SJSA1 (cell line): Measurements from ENCODE around the gene KCNJ11. TPM values are rescaled to one million over a fixed set of nuclear protein-coding genes. Genes with fewer than 3 reads are reported as not detected.

ENCODE experiments used
- DNase-seq, 2 experiments: peaks; one replicate each; pipeline ENCODE4 v3.0.0-alpha.2; 2015 to 2020; ENCODE audit warnings: low spot score in 2 of 2, low read depth in 1 of 2
- H3K27ac ChIP-seq: fragments of 250-450 bp; sonication (Bioruptor Pico); 2 replicates; pipeline ENCODE4 v1.5.1; 2020; ENCODE audit warnings: mild to moderate bottlenecking, moderate library complexity
- H3K27me3 ChIP-seq: fragments of 250-450 bp; sonication (Bioruptor Pico); replicated peaks from 2 replicates; pipeline ENCODE4 v1.5.1; 2020; ENCODE audit warnings: mild to moderate bottlenecking, moderate library complexity
- H3K36me3 ChIP-seq: fragments of 250-450 bp; sonication (Bioruptor Pico); 2 replicates; pipeline ENCODE4 v1.5.1; 2020; ENCODE audit warnings: mild to moderate bottlenecking
- H3K4me1 ChIP-seq: fragments of 250-450 bp; sonication (Bioruptor Pico); replicated peaks from 2 replicates; pipeline ENCODE4 v1.6.1; 2021; ENCODE audit warnings: mild to moderate bottlenecking
- H3K4me3 ChIP-seq: fragments of 250-450 bp; sonication (Bioruptor Pico); 2 replicates; pipeline ENCODE4 v1.5.1; 2020; ENCODE audit warnings: mild to moderate bottlenecking
- H3K9me3 ChIP-seq: fragments of 250-450 bp; sonication (Bioruptor Pico); replicated peaks from 2 replicates; pipeline ENCODE4 v1.5.1; 2020; ENCODE audit warnings: mild to moderate bottlenecking
- total RNA-seq: library from RNA; depleted of rRNA; stranded (reverse); fragments of >200 nt; shearing (Covaris generic); gene quantifications from 2 replicates; pipeline ENCODE4 v1.2.3, GENCODE V29; 2014

KCNJ11 gene
- total RNA-seq, 1 experiment from 2014 or later: not detected

DNA sequence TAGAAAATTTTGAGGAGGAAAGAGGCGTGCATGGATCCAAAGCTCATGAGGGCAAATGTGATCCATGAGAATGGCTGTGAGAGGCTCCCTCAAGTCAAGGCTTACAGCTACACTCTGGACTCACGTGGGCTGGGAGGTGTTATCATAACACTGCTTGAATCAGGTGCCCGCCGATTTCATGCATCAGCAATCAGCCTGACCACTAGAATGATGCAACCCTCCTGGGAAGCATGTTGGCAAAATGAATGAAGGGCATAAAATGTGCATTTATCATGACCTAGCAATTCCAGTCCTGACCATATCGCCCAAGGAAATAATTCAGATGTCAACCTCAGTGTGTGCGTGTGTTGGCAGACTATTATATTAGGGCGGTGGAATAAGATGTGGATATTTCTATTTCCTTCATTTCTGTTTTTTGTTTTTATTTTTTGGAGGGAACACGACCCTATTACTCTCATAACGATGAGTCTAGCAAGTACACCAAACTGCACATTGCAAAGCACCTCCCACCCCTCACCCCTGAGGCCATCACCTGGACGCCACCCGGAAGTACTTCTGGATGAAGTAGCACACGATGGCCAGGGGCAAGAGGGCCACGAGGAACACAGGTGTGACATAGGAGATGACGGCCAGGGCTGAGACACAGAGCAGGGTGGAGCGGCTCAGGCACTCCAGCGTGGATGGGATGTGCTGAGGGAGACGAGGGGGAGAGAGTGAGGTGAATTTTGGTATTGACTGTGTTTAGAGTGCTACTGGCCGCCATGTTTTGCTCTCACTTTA lies 15.7 kb upstream of the KCNJ11 start:
- no peak overlapping the region for H3K4me3 ChIP-seq
- H3K4me1 ChIP-seq: no peaks in the 10 kb centered on the region
- H3K27me3 ChIP-seq: peaks cover 11% of the 10 kb centered on the region; the same call in 1 of the 2 replicates
- no peaks in the 10 kb centered on the region for H3K9me3 ChIP-seq
- no peaks in the 10 kb centered on the region for H3K36me3 ChIP-seq
- DNase-seq: no peak
- H3K27ac ChIP-seq: no peak overlapping the region

GRCh38 chr11:17402486-17402885 lies 14.0 kb upstream of the KCNJ11 start:
- DNase-seq: no peak
- Histone ChIP-seq H3K27ac (no peak overlapping the region), H3K9me3 (no peaks in the 10 kb centered on the region), H3K27me3 (peaks cover 11% of the 10 kb centered on the region; the same call in 1 of the 2 replicates), H3K4me1 (no peaks in the 10 kb centered on the region), H3K36me3 (no peaks in the 10 kb centered on the region), H3K4me3 (no peak overlapping the region)

DNA sequence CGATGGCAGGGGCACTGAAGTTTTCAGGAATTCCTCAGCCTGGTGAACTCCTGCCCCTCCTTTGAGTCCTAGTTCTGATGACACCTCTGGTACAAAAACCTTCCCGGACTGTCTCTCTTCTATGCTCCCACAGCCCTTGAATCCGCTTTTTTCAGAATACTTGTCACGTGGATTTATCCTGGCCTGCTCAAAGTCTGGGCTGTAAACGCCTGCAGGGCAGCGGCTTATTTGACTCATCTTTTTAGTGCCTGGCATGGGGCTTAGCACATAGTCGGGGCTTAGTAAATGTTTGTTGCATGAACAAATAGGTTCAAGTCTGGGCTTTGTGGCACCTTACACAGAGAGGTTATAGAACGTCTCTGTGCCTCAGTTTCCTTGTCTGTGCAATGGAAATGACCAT lies 13.4 kb upstream of the KCNJ11 start:
- Histone ChIP-seq H3K36me3 (no peaks in the 10 kb centered on the region), H3K9me3 (no peaks in the 10 kb centered on the region), H3K4me1 (no peaks in the 10 kb centered on the region), H3K27ac (no peak overlapping the region), H3K27me3 (peaks cover 11% of the 10 kb centered on the region; the same call in 1 of the 2 replicates), H3K4me3 (no peak overlapping the region)
- no peak for DNase-seq

DNA sequence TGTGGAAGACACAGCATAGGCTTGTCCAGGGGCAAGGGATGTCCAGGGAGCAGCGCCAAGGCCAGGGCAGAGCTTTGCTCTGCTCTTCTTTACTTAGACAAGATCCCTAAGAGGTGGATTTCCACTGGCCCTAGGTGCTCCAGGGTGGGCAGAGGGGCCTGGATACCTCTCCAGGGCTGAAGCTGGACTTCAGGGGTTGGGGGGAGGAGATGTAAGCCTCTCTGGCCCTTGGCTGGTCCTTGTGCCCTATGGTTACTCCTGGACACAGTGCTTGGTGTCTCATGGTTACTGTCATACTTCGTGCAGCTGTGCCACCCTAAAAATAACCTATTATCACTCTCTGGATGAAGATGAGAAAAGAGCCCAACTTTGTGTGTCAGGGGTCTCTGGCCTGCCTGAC lies 12.9 kb upstream of the KCNJ11 start:
- DNase-seq: no peak
- Histone ChIP-seq H3K4me3 (no peak overlapping the region), H3K4me1 (no peaks in the 10 kb centered on the region), H3K27me3 (peaks cover 15% of the 10 kb centered on the region; the same call in 1 of the 2 replicates), H3K9me3 (no peaks in the 10 kb centered on the region), H3K36me3 (no peaks in the 10 kb centered on the region), H3K27ac (no peak overlapping the region)

DNA sequence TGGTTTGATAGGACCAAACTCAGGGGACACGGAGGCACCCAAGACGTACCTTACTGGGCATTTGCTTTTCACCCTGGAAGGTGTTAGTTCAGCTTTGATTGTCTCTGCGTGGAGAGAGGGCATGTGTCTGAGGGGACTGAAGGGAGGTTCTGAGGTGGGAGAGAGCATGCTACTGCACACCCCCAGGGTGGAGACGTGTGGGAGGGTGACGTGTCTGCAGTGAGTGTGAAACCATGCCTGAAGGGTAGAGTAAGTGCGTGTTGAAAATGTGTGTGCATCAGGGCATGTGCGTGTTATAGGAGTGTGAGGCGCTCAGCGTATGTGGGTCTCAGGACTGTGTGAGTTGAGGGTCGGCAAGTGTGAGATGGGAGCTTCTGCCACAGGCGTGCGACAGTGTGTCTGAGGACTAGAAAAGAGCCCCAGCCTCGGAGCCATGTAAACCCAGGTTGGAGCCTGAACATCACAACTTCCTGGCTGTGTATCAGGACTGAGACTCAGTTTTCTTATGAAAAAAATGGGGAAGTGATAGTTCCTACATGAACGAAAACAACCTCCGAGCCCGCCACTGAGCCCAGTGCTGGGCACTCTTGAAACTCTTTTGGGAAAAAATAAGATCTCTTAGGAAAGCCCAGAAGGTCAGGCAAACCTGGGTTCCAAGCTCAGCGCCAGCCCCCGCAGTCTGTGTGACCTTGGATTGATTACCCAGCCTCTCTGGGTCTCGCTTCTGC lies 11.8 kb upstream of the KCNJ11 start:
- DNase-seq: no peak
- Histone ChIP-seq H3K4me1 (no peaks in the 10 kb centered on the region), H3K4me3 (no peak overlapping the region), H3K27ac (no peak overlapping the region), H3K27me3 (peaks cover 16% of the 10 kb centered on the region; the same call in 1 of the 2 replicates), H3K36me3 (no peaks in the 10 kb centered on the region), H3K9me3 (no peaks in the 10 kb centered on the region)

DNA sequence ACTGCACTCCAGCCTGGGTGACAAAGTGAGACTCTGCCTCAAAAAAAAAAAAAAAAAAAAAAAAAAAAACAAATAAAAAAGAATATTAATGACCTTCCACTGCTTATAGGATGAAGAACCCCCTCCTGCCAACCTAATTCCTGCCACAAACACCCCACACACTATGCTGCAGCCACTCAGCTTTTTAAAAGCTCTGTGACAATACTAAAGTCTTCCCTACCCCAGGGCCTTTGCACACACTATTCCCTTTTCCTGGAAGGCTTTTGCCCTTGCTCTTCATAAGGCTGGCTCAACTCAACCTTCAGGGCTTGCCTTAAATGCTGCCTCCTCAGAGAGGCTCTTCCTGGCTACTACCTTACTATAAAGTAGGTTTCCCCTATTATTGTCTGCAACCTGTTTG lies 10.8 kb upstream of the KCNJ11 start:
- no peak overlapping the region for H3K27ac ChIP-seq

DNA sequence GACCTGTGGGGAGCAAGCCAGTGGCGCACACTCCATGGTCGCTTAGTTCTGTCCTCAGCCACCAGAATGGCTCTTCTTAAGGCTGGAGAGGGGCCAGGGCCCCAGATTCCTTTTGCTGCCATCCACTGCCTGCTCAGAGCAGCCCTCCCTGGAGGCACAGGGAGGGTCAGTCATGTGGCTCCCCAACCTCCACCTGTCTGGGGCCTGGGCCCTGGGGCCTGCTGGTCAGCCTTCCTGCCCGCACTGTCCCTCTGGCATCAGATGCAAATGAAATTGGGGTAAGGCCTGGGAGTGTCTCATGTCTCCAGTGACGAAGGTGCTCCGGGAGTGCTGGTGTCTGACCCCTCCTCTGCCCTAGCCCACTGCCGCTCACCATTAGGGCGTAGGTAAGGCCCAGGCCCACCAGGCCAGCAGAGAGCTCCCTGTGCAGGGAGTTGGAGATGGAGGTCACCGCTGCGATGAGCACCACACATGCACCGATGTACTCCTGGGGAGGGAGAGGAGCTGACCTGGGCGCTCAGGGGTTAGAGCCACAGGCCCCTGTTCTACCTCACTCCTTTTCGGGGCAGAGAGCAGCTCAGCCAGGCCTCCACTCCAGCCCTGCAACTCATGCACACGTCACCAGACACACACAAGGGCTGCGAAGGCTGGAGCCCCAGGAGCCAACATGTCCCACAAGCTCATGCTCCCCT lies 9.0 kb upstream of the KCNJ11 start:
- Histone ChIP-seq H3K4me1 (no peaks in the 10 kb centered on the region), H3K9me3 (no peaks in the 10 kb centered on the region), H3K36me3 (no peaks in the 10 kb centered on the region), H3K27me3 (peaks cover 20% of the 10 kb centered on the region; the same call in 1 of the 2 replicates), H3K4me3 (no peak overlapping the region), H3K27ac (no peak overlapping the region)
- DNase-seq: no peak

More for the DNA sequence above, 10.8 kb upstream of the KCNJ11 start:
- no peaks in the 10 kb centered on the region for H3K36me3 ChIP-seq
- H3K27me3 ChIP-seq: peaks cover 22% of the 10 kb centered on the region; the same call in 1 of the 2 replicates
- H3K4me1 ChIP-seq: no peaks in the 10 kb centered on the region
- H3K9me3 ChIP-seq: no peaks in the 10 kb centered on the region
- no peak for DNase-seq
- H3K4me3 ChIP-seq: no peak overlapping the region

DNA sequence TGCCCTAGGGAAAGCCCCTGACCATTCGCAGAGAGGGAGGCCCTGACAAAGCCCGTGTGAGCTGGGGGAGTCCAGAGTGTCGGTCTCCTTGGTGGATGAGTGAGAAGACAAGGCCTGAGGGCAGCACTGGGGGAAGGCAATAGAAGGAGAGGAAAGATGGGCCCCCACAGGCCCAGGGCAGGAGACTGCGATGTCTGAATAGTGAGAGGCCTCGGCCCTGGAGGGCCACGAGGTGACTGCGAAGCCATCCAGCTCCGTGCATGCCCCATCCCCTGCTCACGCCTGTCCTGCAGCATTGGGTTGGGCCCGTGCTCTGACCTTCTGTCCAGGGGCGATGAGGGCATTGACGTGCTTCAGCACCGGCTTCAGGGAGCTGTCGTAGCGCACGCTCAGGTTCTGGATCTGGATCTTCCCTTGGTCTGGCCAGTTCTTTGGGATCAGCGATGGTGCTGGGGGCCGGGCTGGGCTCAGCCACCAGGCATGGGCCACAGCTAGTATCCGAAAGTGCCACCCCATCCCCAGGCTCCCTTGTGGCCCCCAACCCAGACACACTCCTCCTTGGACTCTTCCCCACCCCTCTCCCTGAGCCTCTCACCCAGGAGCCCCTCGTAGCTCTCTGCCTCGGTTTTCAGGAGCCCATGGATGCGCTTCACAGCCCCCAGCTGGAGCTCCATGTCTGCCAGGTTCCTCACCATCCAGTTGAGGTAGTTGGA lies 8.3 kb upstream of the KCNJ11 start:
- DNase-seq: no peak
- Histone ChIP-seq H3K4me1 (no peaks in the 10 kb centered on the region), H3K27ac (no peak overlapping the region), H3K4me3 (no peak overlapping the region), H3K36me3 (no peaks in the 10 kb centered on the region), H3K9me3 (no peaks in the 10 kb centered on the region), H3K27me3 (peaks cover 24% of the 10 kb centered on the region; the same call in 1 of the 2 replicates)

- Histone ChIP-seq H3K27me3 (peaks cover 22% of the 10 kb centered on the region; the same call in 1 of the 2 replicates), H3K4me1 (no peaks in the 10 kb centered on the region), H3K36me3 (no peaks in the 10 kb centered on the region), H3K27ac (no peak overlapping the region), H3K9me3 (no peaks in the 10 kb centered on the region), H3K4me3 (no peak overlapping the region)
- DNase-seq: no peak
These were observed 7.5 kb upstream of the KCNJ11 start for GRCh38 chr11:17395978-17396377.

DNA sequence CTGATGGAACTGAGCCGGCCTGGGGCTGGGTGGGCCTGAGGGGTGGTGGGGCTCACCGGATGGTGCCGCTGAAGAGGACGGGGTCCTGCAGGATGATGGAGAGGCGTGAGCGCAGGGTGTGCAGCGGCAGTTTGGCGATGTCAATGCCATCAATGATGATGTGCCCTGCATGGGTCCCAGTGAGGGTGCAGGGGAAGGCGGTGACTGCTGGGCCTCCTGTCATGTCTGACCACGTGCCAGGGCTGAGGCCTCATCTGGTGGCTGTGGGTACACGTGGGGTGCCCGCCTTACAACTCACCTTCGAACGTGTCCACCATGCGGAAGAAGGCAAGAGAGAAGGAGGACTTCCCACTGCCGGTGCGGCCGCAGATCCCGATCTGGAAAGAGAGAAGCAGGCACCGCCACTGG lies 7.1 kb upstream of the KCNJ11 start:
- Histone ChIP-seq H3K36me3 (no peaks in the 10 kb centered on the region), H3K4me3 (no peak overlapping the region), H3K27ac (no peak overlapping the region), H3K9me3 (no peaks in the 10 kb centered on the region), H3K27me3 (peaks cover 24% of the 10 kb centered on the region), H3K4me1 (no peaks in the 10 kb centered on the region)
- DNase-seq: no peak

DNA sequence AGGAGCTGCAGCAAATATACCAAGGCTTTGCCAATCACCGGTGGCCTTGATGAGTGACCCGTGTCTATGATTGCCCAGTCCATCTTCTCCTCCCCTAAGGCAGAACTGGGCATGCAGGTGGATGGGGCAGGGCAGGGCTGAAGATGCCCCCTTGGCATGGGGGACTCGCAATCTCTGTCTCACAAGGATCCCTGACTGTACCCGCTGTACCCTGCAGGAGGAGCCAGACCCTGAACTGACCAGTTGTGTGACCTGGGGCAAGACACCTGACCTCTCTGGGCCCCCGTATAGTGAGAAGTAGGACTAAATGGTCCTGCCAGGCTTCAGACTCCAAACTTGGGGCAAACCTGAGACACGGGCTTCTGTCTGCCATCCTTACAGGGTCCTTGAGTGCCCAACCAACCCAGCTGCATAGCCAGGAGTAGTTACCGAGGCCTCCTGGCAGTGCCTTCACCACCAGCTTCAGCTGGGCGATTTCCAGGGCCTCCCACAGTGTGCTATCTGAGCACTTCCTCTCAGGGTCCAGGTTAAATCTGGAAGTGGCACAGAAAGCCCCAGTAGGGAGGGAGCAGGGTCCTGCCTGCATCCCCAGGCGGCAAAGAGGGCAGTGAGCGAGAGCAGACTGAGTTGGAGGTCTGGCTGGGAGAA lies 6.4 kb upstream of the KCNJ11 start:
- H3K9me3 ChIP-seq: no peaks in the 10 kb centered on the region
- H3K4me1 ChIP-seq: no peaks in the 10 kb centered on the region
- no peak overlapping the region for H3K4me3 ChIP-seq
- no peak for DNase-seq
- peaks cover 31% of the 10 kb centered on the region for H3K27me3 ChIP-seq
- no peak overlapping the region for H3K27ac ChIP-seq
- H3K36me3 ChIP-seq: no peaks in the 10 kb centered on the region

DNA sequence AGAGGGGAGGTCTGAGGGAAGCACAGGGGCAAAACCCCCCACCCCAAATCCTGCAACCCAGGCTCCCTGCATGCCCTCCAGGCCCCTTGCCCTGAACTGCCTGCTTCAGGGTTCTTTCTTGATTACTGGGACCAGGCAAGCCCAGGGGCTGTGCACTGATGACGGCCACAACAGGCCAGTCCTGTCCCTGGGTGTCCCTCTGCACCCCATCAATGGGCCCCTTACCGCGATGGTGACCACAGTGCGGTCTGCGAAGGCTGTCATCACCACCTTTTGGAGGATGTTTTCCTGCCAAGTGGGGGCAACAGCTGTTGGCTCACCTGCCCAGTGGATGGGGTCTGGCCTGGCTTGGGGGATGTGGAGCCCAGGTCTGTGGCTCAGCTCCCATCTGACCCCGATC lies 5.0 kb upstream of the KCNJ11 start:
- no peak overlapping the region for H3K27ac ChIP-seq
- H3K27me3 ChIP-seq: peaks cover 34% of the 10 kb centered on the region
- DNase-seq: no peak
- H3K4me1 ChIP-seq: peaks cover 8% of the 10 kb centered on the region; the same call in 1 of the 2 replicates
- H3K4me3 ChIP-seq: no peak overlapping the region
- no peaks in the 10 kb centered on the region for H3K9me3 ChIP-seq
- H3K36me3 ChIP-seq: no peaks in the 10 kb centered on the region

GRCh38 chr11:17392872-17393271 lies 4.4 kb upstream of the KCNJ11 start:
- DNase-seq: no peak
- Histone ChIP-seq H3K36me3 (no peaks in the 10 kb centered on the region), H3K4me3 (no peak overlapping the region), H3K9me3 (no peaks in the 10 kb centered on the region), H3K27ac (no peak overlapping the region), H3K27me3 (peaks cover 40% of the 10 kb centered on the region), H3K4me1 (peaks cover 8% of the 10 kb centered on the region; the same call in 1 of the 2 replicates)
